Measurements from ENCODE around the gene CNN2. TPM values are rescaled to one million over a fixed set of nuclear protein-coding genes. Genes with fewer than 3 reads are reported as not detected.
"Not testable (repeated sequence)": the region's sequence is repeated elsewhere in the genome, so short reads cannot be mapped to it uniquely, and the experiment has no call there.

The CNN2 gene
- total RNA-seq, 1 experiment from 2014 or later = 151 TPM

DNA sequence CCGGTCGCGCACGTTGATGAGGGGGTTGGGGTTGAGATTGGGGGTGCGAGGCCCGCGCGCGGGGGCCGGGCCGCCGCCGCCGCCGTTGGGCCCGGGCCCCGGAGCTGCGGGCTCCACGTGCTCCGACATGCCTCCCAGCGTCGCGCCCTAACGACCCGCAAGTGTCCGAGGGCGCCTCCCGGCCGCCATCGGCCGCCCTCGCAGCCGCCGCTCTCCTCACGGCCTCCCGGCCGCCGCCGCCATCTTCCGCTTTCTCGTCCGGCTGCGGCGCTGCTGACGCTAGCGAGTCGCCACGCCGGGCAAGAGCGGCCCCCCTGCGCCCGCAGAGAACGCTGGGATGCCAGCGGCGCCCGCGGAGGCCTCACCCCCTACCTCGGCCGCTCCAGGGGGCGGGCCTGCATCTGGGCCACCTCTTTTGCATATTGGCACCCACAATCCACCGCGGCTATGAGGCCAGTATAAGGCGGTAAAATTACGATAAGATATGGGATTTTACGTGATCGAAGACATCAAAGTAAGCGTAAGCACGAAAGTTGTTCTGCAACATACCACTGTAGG lies 5.5 kb upstream of the CNN2 start, which contains the start of gene TMEM259:
TMEM259 (minus strand) TSS at position 256 of the 558 bp plus-strand sequence; CDS start at position 129, 127 bp downstream.
- intact Hi-C loops (cut with micrococcal nuclease; ENCODE audit: unreplicated experiment) = no loop called here
- Mint-ChIP-seq H3K4me1 (ENCODE audit: low read depth, unreplicated experiment) (peaks cover 20% of the 10 kb centered on the region), H3K9me3 (ENCODE audit: low read depth, unreplicated experiment) (no peaks in the 10 kb centered on the region), H3K4me3 (ENCODE audit: low read depth, unreplicated experiment) (peak within 1 kb of the TSS; percentile 87), H3K27ac (ENCODE audit: unreplicated experiment) (peak within 1 kb of the TSS; percentile 96), H3K27me3 (ENCODE audit: unreplicated experiment) (no peaks in the 10 kb centered on the region), H3K36me3 (ENCODE audit: insufficient read depth, unreplicated experiment) (peaks cover 53% of the 10 kb centered on the region)
- BruUV-seq (replicated peaks) = no TSS peak
- TF ChIP-seq, protein P1, sequence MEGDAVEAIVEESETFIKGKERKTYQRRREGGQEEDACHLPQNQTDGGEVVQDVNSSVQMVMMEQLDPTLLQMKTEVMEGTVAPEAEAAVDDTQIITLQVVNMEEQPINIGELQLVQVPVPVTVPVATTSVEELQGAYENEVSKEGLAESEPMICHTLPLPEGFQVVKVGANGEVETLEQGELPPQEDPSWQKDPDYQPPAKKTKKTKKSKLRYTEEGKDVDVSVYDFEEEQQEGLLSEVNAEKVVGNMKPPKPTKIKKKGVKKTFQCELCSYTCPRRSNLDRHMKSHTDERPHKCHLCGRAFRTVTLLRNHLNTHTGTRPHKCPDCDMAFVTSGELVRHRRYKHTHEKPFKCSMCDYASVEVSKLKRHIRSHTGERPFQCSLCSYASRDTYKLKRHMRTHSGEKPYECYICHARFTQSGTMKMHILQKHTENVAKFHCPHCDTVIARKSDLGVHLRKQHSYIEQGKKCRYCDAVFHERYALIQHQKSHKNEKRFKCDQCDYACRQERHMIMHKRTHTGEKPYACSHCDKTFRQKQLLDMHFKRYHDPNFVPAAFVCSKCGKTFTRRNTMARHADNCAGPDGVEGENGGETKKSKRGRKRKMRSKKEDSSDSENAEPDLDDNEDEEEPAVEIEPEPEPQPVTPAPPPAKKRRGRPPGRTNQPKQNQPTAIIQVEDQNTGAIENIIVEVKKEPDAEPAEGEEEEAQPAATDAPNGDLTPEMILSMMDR (IDR thresholded peaks at IDR 0.05; ENCODE audit: unreplicated experiment) = no peak
- CTCF ChIA-PET = interaction anchor here (0.6 kb wide), 1 partner anchor 154 kb away, joined by 5 read pairs; no protein-coding TSS in a partner anchor
- peak; percentile 96 for DNase-seq

DNA sequence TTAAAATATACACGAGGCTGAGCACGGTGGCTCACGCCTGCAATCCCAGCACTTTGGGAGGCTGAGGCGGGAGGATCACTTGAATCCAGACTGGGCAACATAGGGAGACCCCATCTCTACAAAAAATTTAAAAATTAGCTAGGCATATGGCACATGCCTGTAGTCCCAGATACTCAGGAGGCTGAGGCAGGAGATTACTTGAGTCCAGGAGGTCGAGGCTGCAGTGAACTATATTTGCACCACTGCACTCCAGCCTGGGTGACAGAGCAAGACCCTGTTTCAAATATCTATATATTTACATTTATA lies 2.6 kb upstream of the CNN2 start:
- H3K9me3 Mint-ChIP-seq (ENCODE audit: low read depth, unreplicated experiment); BruUV-seq (replicated peaks); DNase-seq; H3K4me1 Mint-ChIP-seq (ENCODE audit: low read depth, unreplicated experiment); H3K27me3 Mint-ChIP-seq (ENCODE audit: unreplicated experiment); intact Hi-C loops (cut with micrococcal nuclease; ENCODE audit: unreplicated experiment); H3K27ac Mint-ChIP-seq (ENCODE audit: unreplicated experiment); H3K4me3 Mint-ChIP-seq (ENCODE audit: low read depth, unreplicated experiment): not testable (repeated sequence)
- peaks cover 48% of the 10 kb centered on the region for H3K36me3 Mint-ChIP-seq (ENCODE audit: insufficient read depth, unreplicated experiment)
- CTCF ChIA-PET = interaction anchor here (0.5 kb wide), 1 partner anchor 20 kb away, joined by 3 read pairs; no protein-coding TSS in a partner anchor

DNA sequence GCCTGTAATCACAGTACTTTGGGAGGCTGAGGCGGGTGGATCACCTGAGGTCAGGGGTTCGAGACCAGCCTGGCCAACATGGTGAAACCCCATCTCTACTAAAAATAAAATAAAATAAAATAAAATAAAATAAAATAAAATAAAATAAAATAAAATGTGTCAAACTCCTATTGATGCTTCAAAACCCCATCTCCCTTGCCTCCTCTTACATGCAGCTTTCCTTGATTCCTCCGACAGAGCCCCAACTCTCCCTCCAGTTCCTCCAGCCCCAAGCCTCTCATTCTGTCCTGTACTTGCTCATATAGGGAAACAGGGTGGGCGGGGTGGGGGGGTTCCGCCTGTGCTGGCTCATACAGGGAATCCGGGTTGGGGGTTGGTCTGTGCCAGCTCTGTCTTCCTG lies 1.3 kb upstream of the CNN2 start:
- H3K27ac Mint-ChIP-seq (ENCODE audit: unreplicated experiment); H3K9me3 Mint-ChIP-seq (ENCODE audit: low read depth, unreplicated experiment); H3K4me1 Mint-ChIP-seq (ENCODE audit: low read depth, unreplicated experiment); intact Hi-C loops (cut with micrococcal nuclease; ENCODE audit: unreplicated experiment); DNase-seq; H3K27me3 Mint-ChIP-seq (ENCODE audit: unreplicated experiment); BruUV-seq (replicated peaks); CTCF ChIA-PET; H3K4me3 Mint-ChIP-seq (ENCODE audit: low read depth, unreplicated experiment): not testable (repeated sequence)
- peaks cover 42% of the 10 kb centered on the region for H3K36me3 Mint-ChIP-seq (ENCODE audit: insufficient read depth, unreplicated experiment)

DNA sequence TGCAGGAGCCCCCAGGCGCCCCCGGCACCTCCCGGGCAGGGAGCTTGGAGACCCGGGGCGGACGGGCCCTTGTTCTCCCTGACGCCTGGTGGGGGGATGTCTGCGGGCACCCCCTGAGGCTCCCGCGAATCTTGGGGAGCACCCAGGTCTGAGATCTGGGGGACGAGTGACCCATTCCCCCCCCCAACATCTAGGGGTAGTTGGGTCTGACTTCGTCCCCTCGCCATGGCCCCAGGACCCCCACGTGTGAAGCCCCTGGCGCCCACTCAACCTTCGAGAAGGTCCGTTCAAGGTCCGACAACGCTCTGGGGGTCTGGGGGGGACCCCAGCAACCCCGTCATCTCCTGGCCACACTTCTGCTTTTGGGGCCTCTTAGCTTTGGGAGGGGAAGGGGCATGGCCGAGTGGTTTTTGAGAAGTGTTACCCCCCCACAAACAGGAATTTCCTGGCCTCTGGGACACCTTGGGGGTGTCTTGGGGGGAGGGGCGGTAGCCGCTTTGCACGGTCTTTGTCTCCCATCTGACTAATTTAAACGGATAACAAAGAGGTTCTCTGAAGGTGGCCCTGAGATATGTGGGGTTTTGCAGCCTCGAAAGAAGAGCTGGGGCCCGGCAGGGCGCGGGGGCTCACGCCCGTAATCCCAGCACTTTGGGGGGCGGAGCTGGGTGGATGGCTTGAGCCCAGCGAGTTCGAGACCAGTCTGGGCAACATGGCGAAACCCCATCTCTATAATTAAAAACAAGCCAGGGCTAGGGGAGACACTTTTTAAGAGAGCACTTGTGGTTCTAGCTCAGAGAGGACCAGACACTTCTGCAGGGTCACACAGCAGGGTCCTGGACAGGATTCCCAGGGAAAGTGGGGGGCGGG lies 608 bp downstream of the CNN2 start:
- DNase-seq = peak; percentile 24
- no peaks in the 10 kb centered on the region for H3K9me3 Mint-ChIP-seq (ENCODE audit: low read depth, unreplicated experiment)
- peak overlapping the region; percentile 61 for H3K27ac Mint-ChIP-seq (ENCODE audit: unreplicated experiment)
- CTCF ChIA-PET = interaction anchor here (1.0 kb wide), 1 partner anchor 77 kb away, joined by 5 read pairs; the partner anchor contains the start of gene GPX4
- H3K4me1 Mint-ChIP-seq (ENCODE audit: low read depth, unreplicated experiment) = no peaks in the 10 kb centered on the region
- TSS peak; percentile 94 for BruUV-seq (replicated peaks)
- peaks cover 35% of the 10 kb centered on the region for H3K36me3 Mint-ChIP-seq (ENCODE audit: insufficient read depth, unreplicated experiment)
- H3K27me3 Mint-ChIP-seq (ENCODE audit: unreplicated experiment) = no peaks in the 10 kb centered on the region
- TF ChIP-seq, protein P1 (IDR thresholded peaks at IDR 0.05; ENCODE audit: unreplicated experiment) = no peak
- intact Hi-C loops (cut with micrococcal nuclease; ENCODE audit: unreplicated experiment) = no loop called here
- peak overlapping the region; percentile 81 for H3K4me3 Mint-ChIP-seq (ENCODE audit: low read depth, unreplicated experiment)

DNA sequence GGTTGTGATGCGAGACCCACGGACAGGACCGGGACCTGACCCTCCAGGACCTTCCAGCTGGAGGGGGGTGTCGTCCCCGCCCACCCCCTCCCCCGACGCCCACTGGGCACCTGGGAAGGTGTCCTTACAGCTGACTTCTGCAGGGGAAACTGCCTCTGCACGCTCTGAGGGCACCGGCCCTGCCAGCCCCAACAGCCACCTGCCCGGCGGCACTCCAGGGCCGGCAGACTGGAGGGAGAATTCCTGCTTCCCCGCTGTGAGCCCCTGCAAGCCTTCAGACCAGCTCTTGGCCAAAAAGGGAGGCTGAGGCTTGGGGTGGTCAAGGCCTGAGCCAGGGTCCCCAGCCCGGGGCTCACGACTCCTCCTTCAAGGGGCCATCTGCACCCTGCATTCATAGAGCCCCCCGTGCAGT lies 1.2 kb downstream of the CNN2 start:
- no TSS peak for BruUV-seq (replicated peaks)
- H3K9me3 Mint-ChIP-seq (ENCODE audit: low read depth, unreplicated experiment) = no peaks in the 10 kb centered on the region
- H3K27me3 Mint-ChIP-seq (ENCODE audit: unreplicated experiment) = no peaks in the 10 kb centered on the region
- peak; percentile 17 for DNase-seq
- peak overlapping the region; percentile 81 for H3K4me3 Mint-ChIP-seq (ENCODE audit: low read depth, unreplicated experiment)
- CTCF ChIA-PET = interaction anchor here (0.6 kb wide), 1 partner anchor 51 kb away, joined by 7 read pairs; no protein-coding TSS in a partner anchor
- peaks cover 42% of the 10 kb centered on the region for H3K36me3 Mint-ChIP-seq (ENCODE audit: insufficient read depth, unreplicated experiment)
- peak overlapping the region; percentile 61 for H3K27ac Mint-ChIP-seq (ENCODE audit: unreplicated experiment)
- intact Hi-C loops (cut with micrococcal nuclease; ENCODE audit: unreplicated experiment) = no loop called here
- H3K4me1 Mint-ChIP-seq (ENCODE audit: low read depth, unreplicated experiment) = no peaks in the 10 kb centered on the region
- TF ChIP-seq, protein P1 (IDR thresholded peaks at IDR 0.05; ENCODE audit: unreplicated experiment) = no peak
